Upper lobe of left lung (tissue), 6 donors: ENCODE results near the gene UNKL. TPM values are rescaled to one million over a fixed set of nuclear protein-coding genes. Genes with fewer than 3 reads are reported as not detected.
"Not testable (repeated sequence)": the region's sequence is repeated elsewhere in the genome, so short reads cannot be mapped to it uniquely, and the experiment has no call there.

Source experiments
- ATAC-seq, 2 donors: fragments of 200-7000 bp; cut with Tn5 transposase; one replicate each; pipeline ENCODE4 v1.9.1; 2022; ENCODE audit warnings: mild to moderate bottlenecking in 2 of 2, moderate library complexity in 2 of 2; ENCODE audit not compliant: low FRiP score in 2 of 2
- DNase-seq, 2 donors: peaks; one replicate each; pipeline ENCODE4 v3.0.0-alpha.2; 2019 to 2020
- H3K27ac ChIP-seq, 4 donors: fragments of 200-600 bp; sonication (generic); one replicate each; pipeline ENCODE4 v1.5.1; 2016 to 2019
- H3K27me3 ChIP-seq, 4 donors: fragments of 200-600 bp; sonication (generic); one replicate each; pipeline ENCODE4 v1.5.1; 2017 to 2019
- H3K36me3 ChIP-seq, 4 donors: fragments of 200-600 bp; sonication (generic); one replicate each; pipeline ENCODE4 v1.5.1; 2016 to 2019
- H3K4me1 ChIP-seq, 4 donors: fragments of 200-600 bp; sonication (generic); one replicate each; pipeline ENCODE4 v1.5.1; 2018 to 2019
- H3K4me3 ChIP-seq, 4 donors: fragments of 200-600 bp; sonication (generic); one replicate each; pipeline ENCODE4 v1.5.1; 2017 to 2019; ENCODE audit warnings: mild to moderate bottlenecking in 2 of 4, moderate library complexity in 1 of 4
- H3K9me3 ChIP-seq, 4 donors: fragments of 200-600 bp; sonication (generic); one replicate each; pipeline ENCODE4 v1.5.1; 2018 to 2019
- CTCF ChIP-seq, 6 experiments: fragments of 450-650 bp in 4 of 6; fragments of 200-600 bp in 2 of 6; sonication (generic) in 2 of 6; IDR thresholded peaks; one replicate each; pipeline ENCODE4 v1.5.1; 2016 to 2019; ENCODE audit warnings: antibody characterized with exemption in 6 of 6
- EP300 ChIP-seq, 4 donors: sonication (generic); formaldehyde crosslinking; IDR thresholded peaks; one replicate each; pipeline ENCODE4 v1.5.1; 2017; ENCODE audit warnings: antibody characterized with exemption in 4 of 4, control low read depth in 2 of 4
- POLR2A ChIP-seq, 4 donors: fragments of 450-650 bp; IDR thresholded peaks; one replicate each; pipeline ENCODE4 v1.5.1; 2016 to 2017; ENCODE audit warnings: antibody characterized with exemption in 4 of 4, mild to moderate bottlenecking in 2 of 4
- POLR2AphosphoS5 ChIP-seq, 2 donors: sonication (generic); formaldehyde crosslinking; IDR thresholded peaks; one replicate each; pipeline ENCODE4 v1.5.1; 2017; ENCODE audit warnings: antibody characterized with exemption in 2 of 2
- whole genome bisulfite sequencing, 2 donors: methylation state at CpG; one replicate each; pipeline ENCODE4 v1.1.5; 2017 to 2018; 5-methylcytosine and 5-hydroxymethylcytosine counted together
- total RNA-seq, 6 donors: library from RNA; depleted of rRNA in 4 of 6; stranded (reverse); fragments of >200 nt in 4 of 6; gene quantifications; one replicate each; pipeline versions ENCODE4 v1.1.0 to v1.2.1, GENCODE V29; 2016 to 2021
- donor health status: DM: no; HTN: no; CAD: no; lungs with moderate emphysema.
- donor health status: DM: no; HTN: yes; CAD: no; lungs with severe emphysema.

The UNKL gene
- total RNA-seq, 6 donors from 2014 or later: 7.6 to 83.8 (median 28.0) TPM

- H3K36me3 ChIP-seq: peaks cover 4 to 39% (median 34%) of the 10 kb centered on the region in 4 donors
- peak in 1 of 2 donors; percentile 81 for DNase-seq
- no peak within 1 kb of the TSS for H3K27ac ChIP-seq
- no peak within 1 kb of the TSS for H3K4me3 ChIP-seq
- H3K9me3 ChIP-seq: no peaks in the 10 kb centered on the region
- no peaks in the 10 kb centered on the region for H3K4me1 ChIP-seq
- TF ChIP-seq POLR2A (IDR thresholded peaks at IDR 0.05) (no peak), CTCF (IDR thresholded peaks at IDR 0.05) (no peak), EP300 (IDR thresholded peaks at IDR 0.05) (no peak), POLR2AphosphoS5 (IDR thresholded peaks at IDR 0.05) (no peak)
- no peak for ATAC-seq
- 73 to 79% methylated on average over 9 to 26 of the region's 27 CpGs for WGBS, 2 donors
- no peaks in the 10 kb centered on the region for H3K27me3 ChIP-seq
These were observed 29.7 kb upstream of the UNKL start, which contains the start of gene CCDC154 for GRCh38 chr16:1443980-1444729. TSS of gene CCDC154 (minus strand) at chr16:1444556. CDS start at chr16:1444322, 234 bp downstream.

- no peaks in the 10 kb centered on the region for H3K27me3 ChIP-seq
- TF ChIP-seq POLR2AphosphoS5 (IDR thresholded peaks at IDR 0.05): no peak
- DNase-seq: peak in 1 of 2 donors; percentile 85
- no peaks in the 10 kb centered on the region for H3K9me3 ChIP-seq
- H3K4me1 ChIP-seq: no peaks in the 10 kb centered on the region
- ATAC-seq: no peak
- H3K4me3 ChIP-seq: no peak overlapping the region
- peaks cover 4 to 34% (median 29%) of the 10 kb centered on the region in 4 donors for H3K36me3 ChIP-seq
- H3K27ac ChIP-seq: no peak overlapping the region
- 91% methylated on average over 34 of the region's 38 CpGs; no CpG with 5 or more reads in 1 of the 2 donors for WGBS, 2 donors
These were observed 29.0 kb upstream of the UNKL start for GRCh38 chr16:1443403-1443973.

GRCh38 chr16:1442697-1443096 lies 28.2 kb upstream of the UNKL start:
- Histone ChIP-seq H3K9me3 (no peaks in the 10 kb centered on the region), H3K4me1 (no peaks in the 10 kb centered on the region), H3K4me3 (no peak overlapping the region), H3K36me3 (peaks cover 4 to 26% (median 21%) of the 10 kb centered on the region in 4 donors), H3K27me3 (no peaks in the 10 kb centered on the region), H3K27ac (no peak overlapping the region)
- ATAC-seq: no peak
- peak in 1 of 2 donors; percentile 79 for DNase-seq
- WGBS, 2 donors: 91 to 96% methylated on average over 10 to 13 of the region's 24 CpGs
- TF ChIP-seq POLR2A (IDR thresholded peaks at IDR 0.05) (no peak), CTCF (IDR thresholded peaks at IDR 0.05) (no peak), EP300 (IDR thresholded peaks at IDR 0.05) (no peak), POLR2AphosphoS5 (IDR thresholded peaks at IDR 0.05) (no peak)

GRCh38 chr16:1441391-1441829 lies 26.9 kb upstream of the UNKL start:
- Histone ChIP-seq H3K27me3 (no peaks in the 10 kb centered on the region), H3K4me1 (no peaks in the 10 kb centered on the region), H3K27ac (no peak overlapping the region), H3K36me3 (peaks cover 0 to 13% (median 9%) of the 10 kb centered on the region in 4 donors), H3K4me3 (no peak overlapping the region), H3K9me3 (no peaks in the 10 kb centered on the region)
- DNase-seq (peak in 1 of 2 donors; percentile 68), ATAC-seq (no peak)
- WGBS, 2 donors: 64 to 68% methylated on average over 14 to 22 of the region's 22 CpGs
- TF ChIP-seq CTCF (IDR thresholded peaks at IDR 0.05) (no peak), EP300 (IDR thresholded peaks at IDR 0.05) (no peak), POLR2AphosphoS5 (IDR thresholded peaks at IDR 0.05) (no peak), POLR2A (IDR thresholded peaks at IDR 0.05) (no peak)

- not testable (repeated sequence) for ATAC-seq, H3K4me3 ChIP-seq, DNase-seq, H3K27me3 ChIP-seq, H3K9me3 ChIP-seq, H3K27ac ChIP-seq, H3K36me3 ChIP-seq, H3K4me1 ChIP-seq
- 92 to 96% methylated on average over 4 of the region's 4 CpGs for WGBS, 2 donors
These were observed 25.2 kb upstream of the UNKL start for GRCh38 chr16:1439699-1440074.
